CD4-positive, CD25-positive, alpha-beta regulatory T cell (primary cell): ENCODE measurements around the gene GEMIN7. TPM values are rescaled to one million over a fixed set of nuclear protein-coding genes. Genes with fewer than 3 reads are reported as not detected.

ENCODE experiments used
- ATAC-seq, 2 donors: fragments of 150-1000 bp; cut with Tn5 transposase; one replicate each; pipeline ENCODE4 v1.10.0; 2021; ENCODE audit warnings: low read depth in 2 of 2, moderate number of reproducible peaks in 2 of 2, moderate library complexity in 1 of 2
- DNase-seq, 3 donors: peaks; one replicate each; pipeline versions ENCODE4 v3.0.0 to v3.0.0-alpha.2; 2012 to 2022; ENCODE audit warnings: mixed read lengths in 1 of 3
- H3K27ac ChIP-seq: one replicate; pipeline ENCODE4 v1.7.0; 2013; ENCODE audit warnings: mild to moderate bottlenecking, low read length; ENCODE audit not compliant: insufficient read depth, poor library complexity, severe bottlenecking
- H3K27me3 ChIP-seq: one replicate; pipeline ENCODE4 v1.7.0; 2013; ENCODE audit warnings: low read length; ENCODE audit not compliant: control insufficient read depth, insufficient read depth
- H3K36me3 ChIP-seq: one replicate; pipeline ENCODE4 v1.7.0; 2013; ENCODE audit warnings: mild to moderate bottlenecking, low read length, moderate library complexity; ENCODE audit not compliant: control insufficient read depth, insufficient read depth
- H3K4me1 ChIP-seq: 2 replicates; pipeline ENCODE4 v1.7.0; 2013; ENCODE audit warnings: mild to moderate bottlenecking, low read length; ENCODE audit not compliant: insufficient read depth, control insufficient read depth, poor library complexity, severe bottlenecking
- H3K4me3 ChIP-seq: one replicate; pipeline ENCODE4 v1.7.0; 2013; ENCODE audit warnings: low read depth, mild to moderate bottlenecking, low read length, moderate library complexity
- H3K9me3 ChIP-seq, 2 experiments: 1 replicate in 1 of 2; 2 replicates in 1 of 2; pipeline ENCODE4 v1.7.0; 2013; ENCODE audit warnings: low read length in 2 of 2, mild to moderate bottlenecking in 1 of 2, moderate library complexity in 1 of 2; ENCODE audit not compliant: control insufficient read depth in 2 of 2
- H3K27ac Mint-ChIP-seq, 3 donors: one replicate each; pipeline ENCODE4 v1.8.0; 2020 to 2022; ENCODE audit warnings: mild to moderate bottlenecking in 3 of 3, mixed read lengths in 3 of 3, moderate library complexity in 2 of 3
- H3K27me3 Mint-ChIP-seq: one replicate; pipeline ENCODE4 v1.8.0; 2022; ENCODE audit warnings: mild to moderate bottlenecking, mixed read lengths
- H3K36me3 Mint-ChIP-seq: one replicate; pipeline ENCODE4 v1.8.0; 2020; ENCODE audit warnings: mixed read lengths
- H3K4me1 Mint-ChIP-seq, 4 donors: one replicate each; pipeline ENCODE4 v1.8.0; 2020 to 2022; ENCODE audit warnings: mixed read lengths in 4 of 4, mild to moderate bottlenecking in 1 of 4
- H3K4me3 Mint-ChIP-seq, 4 donors: one replicate each; pipeline ENCODE4 v1.8.0; 2020 to 2022; ENCODE audit warnings: mild to moderate bottlenecking in 4 of 4, mixed read lengths in 4 of 4, moderate library complexity in 3 of 4
- H3K9me3 Mint-ChIP-seq, 7 donors: one replicate each; pipeline ENCODE4 v1.8.0; 2020 to 2022; ENCODE audit warnings: mixed read lengths in 7 of 7, mild to moderate bottlenecking in 3 of 7, moderate library complexity in 2 of 7
- polyA plus RNA-seq, 4 donors: library from polyadenylated mRNA; unstranded; fragments of 300-500 nt; fragmentation: Illumina TruSeq; gene quantifications; one replicate each; pipeline ENCODE4 v1.2.3, GENCODE V29; 2021
- total RNA-seq: library from RNA; stranded (reverse); gene quantifications from one replicate; pipeline ENCODE4 v1.2.3, GENCODE V29; 2022

GEMIN7 gene
- total and polyA plus RNA-seq, 5 donors from 2014 or later: 6.6 to 93.1 (median 77.3) TPM

GRCh38 chr19:45128806-45129205 lies 49.7 kb downstream of the GEMIN7 start:
- H3K4me1 Mint-ChIP-seq: peaks cover 6 to 22% (median 12%) of the 10 kb centered on the region in 4 donors
- ATAC-seq (no peak), DNase-seq (no peak)
- Histone ChIP-seq H3K27me3 (no peaks in the 10 kb centered on the region), H3K36me3 (no peaks in the 10 kb centered on the region), H3K27ac (no peak overlapping the region), H3K4me1 (peaks cover 4% of the 10 kb centered on the region), H3K4me3 (no peak overlapping the region), H3K9me3 (no peaks in the 10 kb centered on the region)
- no peaks in the 10 kb centered on the region for H3K36me3 Mint-ChIP-seq
- no peaks in the 10 kb centered on the region for H3K9me3 Mint-ChIP-seq
- H3K27ac Mint-ChIP-seq: peak overlapping the region in 1 of 3 donors; percentile 11
- H3K4me3 Mint-ChIP-seq: no peak overlapping the region
- H3K27me3 Mint-ChIP-seq: no peaks in the 10 kb centered on the region

DNA sequence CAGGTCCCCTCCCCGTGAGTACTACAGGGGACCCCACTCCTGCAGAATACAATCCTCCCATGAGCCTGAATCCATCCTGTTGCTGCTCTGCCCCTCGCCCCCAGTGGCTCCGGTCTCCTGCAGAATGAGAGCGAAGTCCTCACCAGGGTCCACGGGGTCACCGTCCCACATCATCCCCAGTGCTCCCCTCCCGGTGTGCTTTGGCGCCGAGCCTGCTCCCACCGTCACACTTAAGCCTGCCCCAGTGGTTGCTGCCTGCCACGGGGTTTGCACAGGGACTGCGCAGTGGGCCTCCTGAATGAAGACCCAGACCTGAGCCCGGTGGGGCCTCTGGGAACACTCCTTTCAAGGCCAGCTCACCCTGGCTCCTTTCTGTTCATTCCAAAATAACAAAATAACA lies 51.2 kb downstream of the GEMIN7 start:
- H3K9me3 Mint-ChIP-seq: no peaks in the 10 kb centered on the region
- Histone ChIP-seq H3K27me3 (no peaks in the 10 kb centered on the region), H3K36me3 (no peaks in the 10 kb centered on the region), H3K4me1 (peaks cover 4% of the 10 kb centered on the region), H3K27ac (no peak overlapping the region), H3K9me3 (no peaks in the 10 kb centered on the region), H3K4me3 (no peak overlapping the region)
- no peak overlapping the region for H3K27ac Mint-ChIP-seq
- DNase-seq (no peak), ATAC-seq (no peak)
- peaks cover 6 to 21% (median 11%) of the 10 kb centered on the region in 4 donors for H3K4me1 Mint-ChIP-seq
- H3K27me3 Mint-ChIP-seq: no peaks in the 10 kb centered on the region
- no peaks in the 10 kb centered on the region for H3K36me3 Mint-ChIP-seq
- H3K4me3 Mint-ChIP-seq: no peak overlapping the region

DNA sequence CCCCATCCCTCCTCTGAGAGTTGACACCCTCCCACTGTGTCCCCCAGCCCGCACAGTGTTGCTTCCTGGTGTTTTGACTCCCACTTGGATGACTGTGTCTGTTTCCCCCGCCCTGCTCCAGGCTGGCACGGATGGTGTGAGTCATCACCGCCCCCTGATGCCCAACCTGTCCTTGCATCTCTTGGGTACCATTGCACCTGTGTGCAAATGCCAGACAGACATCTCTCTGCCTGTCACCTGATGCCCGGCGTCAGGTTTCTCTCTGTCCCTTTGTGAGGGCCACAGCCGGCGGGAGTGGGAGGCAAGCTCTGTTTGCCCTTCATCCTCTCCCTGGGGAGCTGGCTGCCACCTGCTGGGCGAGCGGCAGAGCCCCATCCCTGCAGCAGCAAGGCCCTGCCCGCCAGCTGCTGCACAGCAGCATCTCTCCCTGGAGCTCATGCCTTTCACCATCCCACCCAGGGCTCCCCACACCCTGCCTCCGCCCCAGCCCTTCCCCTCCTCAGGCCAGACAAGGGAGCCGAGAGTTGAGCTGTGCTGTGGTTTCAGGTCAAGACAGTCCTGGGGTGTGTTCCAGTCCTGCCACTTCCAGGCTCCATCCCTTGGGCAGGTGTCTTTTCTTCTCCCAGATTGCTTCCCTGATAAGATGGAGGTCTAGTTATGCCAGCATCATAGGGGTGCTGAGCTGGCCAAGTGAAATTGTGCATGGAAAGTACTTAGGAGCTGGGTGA lies 52.0 kb downstream of the GEMIN7 start:
- Histone ChIP-seq H3K4me3 (no peak overlapping the region), H3K36me3 (no peaks in the 10 kb centered on the region), H3K9me3 (no peaks in the 10 kb centered on the region), H3K27me3 (no peaks in the 10 kb centered on the region), H3K27ac (no peak overlapping the region), H3K4me1 (no peaks in the 10 kb centered on the region)
- DNase-seq: peak in 1 of 3 donors; percentile 13
- Mint-ChIP-seq H3K4me3 (no peak overlapping the region), H3K27me3 (no peaks in the 10 kb centered on the region), H3K9me3 (no peaks in the 10 kb centered on the region), H3K27ac (peak overlapping the region in 1 of 3 donors; percentile 62), H3K36me3 (no peaks in the 10 kb centered on the region), H3K4me1 (peaks cover 2 to 14% (median 9%) of the 10 kb centered on the region in 4 donors)
- no peak for ATAC-seq

DNA sequence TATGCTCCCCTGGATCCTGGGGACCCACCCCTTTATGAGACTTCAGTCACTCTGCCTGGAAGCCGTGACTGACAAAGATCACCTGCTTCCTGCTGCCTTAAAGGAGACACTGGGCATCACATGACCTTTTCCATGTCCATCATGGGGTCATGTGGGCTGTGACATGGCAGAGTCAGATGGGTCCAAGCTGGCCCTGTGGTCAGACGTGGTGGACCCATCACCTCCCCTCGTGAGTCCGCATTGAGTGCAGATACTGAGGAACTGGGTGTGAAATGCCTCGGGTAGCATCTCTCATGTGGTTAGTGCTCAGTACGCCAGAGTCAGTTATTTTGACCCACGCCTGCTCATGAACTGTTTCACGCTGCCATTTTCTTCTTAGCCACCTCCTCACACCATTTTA lies 54.6 kb downstream of the GEMIN7 start:
- Mint-ChIP-seq H3K9me3 (no peaks in the 10 kb centered on the region), H3K4me1 (peaks cover 4 to 14% (median 8%) of the 10 kb centered on the region in 4 donors), H3K4me3 (no peak overlapping the region), H3K27ac (peak overlapping the region in 1 of 3 donors; percentile 17), H3K27me3 (no peaks in the 10 kb centered on the region), H3K36me3 (no peaks in the 10 kb centered on the region)
- H3K27me3 ChIP-seq: no peaks in the 10 kb centered on the region
- H3K9me3 ChIP-seq: no peaks in the 10 kb centered on the region
- DNase-seq: no peak
- H3K27ac ChIP-seq: no peak overlapping the region
- H3K36me3 ChIP-seq: no peaks in the 10 kb centered on the region
- ATAC-seq: no peak
- H3K4me3 ChIP-seq: no peak overlapping the region
- H3K4me1 ChIP-seq: no peaks in the 10 kb centered on the region

GRCh38 chr19:45135176-45135885 lies 56.3 kb downstream of the GEMIN7 start:
- no peak overlapping the region for H3K27ac ChIP-seq

GRCh38 chr19:45136507-45137178 lies 57.6 kb downstream of the GEMIN7 start:
- Histone ChIP-seq H3K9me3 (no peaks in the 10 kb centered on the region), H3K36me3 (peaks cover 4% of the 10 kb centered on the region), H3K27me3 (no peaks in the 10 kb centered on the region), H3K27ac (no peak overlapping the region), H3K4me1 (no peaks in the 10 kb centered on the region), H3K4me3 (no peak overlapping the region)
- peaks cover 2 to 14% (median 7%) of the 10 kb centered on the region in 4 donors for H3K4me1 Mint-ChIP-seq
- DNase-seq (no peak), ATAC-seq (no peak)
- H3K9me3 Mint-ChIP-seq: no peaks in the 10 kb centered on the region
- H3K36me3 Mint-ChIP-seq: no peaks in the 10 kb centered on the region
- no peaks in the 10 kb centered on the region for H3K27me3 Mint-ChIP-seq
- H3K4me3 Mint-ChIP-seq: no peak overlapping the region
- H3K27ac Mint-ChIP-seq: no peak overlapping the region

More at GRCh38 chr19:45135176-45135885, 56.3 kb downstream of the GEMIN7 start:
- Mint-ChIP-seq H3K27ac (no peak overlapping the region), H3K4me1 (peaks cover 4 to 14% (median 8%) of the 10 kb centered on the region in 4 donors), H3K36me3 (no peaks in the 10 kb centered on the region), H3K4me3 (no peak overlapping the region), H3K27me3 (no peaks in the 10 kb centered on the region), H3K9me3 (no peaks in the 10 kb centered on the region)
- no peaks in the 10 kb centered on the region for H3K4me1 ChIP-seq
- H3K4me3 ChIP-seq: no peak overlapping the region
- no peaks in the 10 kb centered on the region for H3K36me3 ChIP-seq
- no peaks in the 10 kb centered on the region for H3K27me3 ChIP-seq
- no peaks in the 10 kb centered on the region for H3K9me3 ChIP-seq
- DNase-seq (no peak), ATAC-seq (no peak)

DNA sequence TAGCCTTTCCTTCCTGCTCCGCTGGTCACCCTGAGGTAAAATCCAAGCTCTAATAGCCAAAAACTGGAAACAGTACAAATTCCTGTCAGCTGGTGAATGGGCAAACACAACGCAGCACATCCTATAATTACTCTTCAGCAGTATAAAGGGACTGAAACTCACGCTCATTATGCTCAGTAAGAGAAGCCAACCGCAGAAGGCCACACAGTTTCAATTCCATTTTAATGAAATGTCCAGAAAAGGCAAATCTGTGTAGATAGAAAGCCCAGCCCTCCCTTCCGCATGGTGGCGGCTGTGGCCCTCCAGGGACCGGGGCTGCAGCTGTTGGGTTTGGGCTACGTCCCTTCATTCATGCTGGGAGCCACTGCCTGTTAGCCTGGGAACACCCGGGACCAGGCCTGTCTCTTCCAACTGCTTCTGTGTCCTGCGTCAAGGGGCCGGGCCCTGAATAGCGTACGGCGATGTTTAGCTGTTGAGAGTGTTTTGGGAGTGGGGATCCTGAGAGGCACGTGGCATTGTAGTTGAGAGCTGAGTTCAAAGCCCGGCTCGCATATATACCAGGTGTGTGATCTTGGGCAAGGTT lies 58.2 kb downstream of the GEMIN7 start:
- Mint-ChIP-seq H3K4me3 (no peak overlapping the region), H3K9me3 (no peaks in the 10 kb centered on the region), H3K27me3 (no peaks in the 10 kb centered on the region), H3K27ac (peak overlapping the region in 2 of 3 donors; percentile 29 to 81), H3K4me1 (peaks cover 0 to 11% (median 4%) of the 10 kb centered on the region in 4 donors), H3K36me3 (no peaks in the 10 kb centered on the region)
- Histone ChIP-seq H3K27me3 (no peaks in the 10 kb centered on the region), H3K27ac (no peak overlapping the region), H3K4me1 (no peaks in the 10 kb centered on the region), H3K9me3 (no peaks in the 10 kb centered on the region), H3K4me3 (no peak overlapping the region), H3K36me3 (peaks cover 4% of the 10 kb centered on the region)
- DNase-seq: no peak
- no peak for ATAC-seq
